ENCODE data around the gene VPS35L.

Gene VPS35L

DNA sequence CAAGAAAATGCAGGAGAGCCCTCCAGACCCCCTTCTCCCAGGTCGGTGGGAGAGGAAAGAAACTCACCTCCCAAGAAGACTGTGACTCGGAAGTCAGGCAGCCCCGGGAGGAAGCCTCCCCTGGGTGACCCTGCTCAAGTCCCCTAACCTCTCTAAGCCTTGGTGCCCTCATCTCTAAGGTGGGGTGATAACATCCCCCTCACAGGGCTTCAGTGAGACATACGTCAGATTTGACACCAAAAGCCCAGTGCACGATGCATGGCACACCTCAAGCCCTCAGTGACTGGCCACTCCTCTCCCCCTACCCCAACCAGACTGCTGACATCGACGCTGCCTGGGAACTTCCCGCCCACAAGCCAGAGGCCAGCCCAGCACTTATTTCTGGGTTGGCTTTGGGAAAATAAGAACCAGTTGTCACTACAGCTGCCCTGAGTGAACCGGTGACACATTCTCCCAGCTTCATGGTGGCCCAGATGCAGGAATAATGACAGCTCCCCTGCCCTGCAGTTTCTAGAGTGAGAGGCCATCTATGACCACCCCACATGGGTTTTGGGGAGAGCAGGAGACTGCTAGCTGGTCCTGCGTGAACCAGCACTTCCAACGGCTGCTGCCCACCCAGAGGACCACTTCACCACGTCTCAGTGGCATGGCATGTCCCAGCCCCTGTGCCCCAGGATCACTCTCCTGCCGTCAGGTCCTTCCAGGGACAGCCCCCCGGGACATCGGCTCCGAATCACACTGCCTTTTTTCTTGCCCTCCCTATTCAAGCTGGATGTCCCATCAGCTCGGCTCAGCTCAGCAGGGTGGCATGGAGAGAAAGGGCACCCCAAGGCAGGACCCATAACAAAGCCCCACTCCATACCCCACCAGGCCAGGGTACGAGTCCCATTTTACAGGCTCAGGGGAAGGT lies 153.0 kb downstream of the VPS35L start:
- TF ChIP-seq, protein P1, sequence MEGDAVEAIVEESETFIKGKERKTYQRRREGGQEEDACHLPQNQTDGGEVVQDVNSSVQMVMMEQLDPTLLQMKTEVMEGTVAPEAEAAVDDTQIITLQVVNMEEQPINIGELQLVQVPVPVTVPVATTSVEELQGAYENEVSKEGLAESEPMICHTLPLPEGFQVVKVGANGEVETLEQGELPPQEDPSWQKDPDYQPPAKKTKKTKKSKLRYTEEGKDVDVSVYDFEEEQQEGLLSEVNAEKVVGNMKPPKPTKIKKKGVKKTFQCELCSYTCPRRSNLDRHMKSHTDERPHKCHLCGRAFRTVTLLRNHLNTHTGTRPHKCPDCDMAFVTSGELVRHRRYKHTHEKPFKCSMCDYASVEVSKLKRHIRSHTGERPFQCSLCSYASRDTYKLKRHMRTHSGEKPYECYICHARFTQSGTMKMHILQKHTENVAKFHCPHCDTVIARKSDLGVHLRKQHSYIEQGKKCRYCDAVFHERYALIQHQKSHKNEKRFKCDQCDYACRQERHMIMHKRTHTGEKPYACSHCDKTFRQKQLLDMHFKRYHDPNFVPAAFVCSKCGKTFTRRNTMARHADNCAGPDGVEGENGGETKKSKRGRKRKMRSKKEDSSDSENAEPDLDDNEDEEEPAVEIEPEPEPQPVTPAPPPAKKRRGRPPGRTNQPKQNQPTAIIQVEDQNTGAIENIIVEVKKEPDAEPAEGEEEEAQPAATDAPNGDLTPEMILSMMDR (IDR thresholded peaks at IDR 0.05; ENCODE audit: low read depth, low read length), result no peak
- H3K4me3 ChIP-seq (ENCODE audit: low read depth, low read length), result no peak overlapping the region

DNA sequence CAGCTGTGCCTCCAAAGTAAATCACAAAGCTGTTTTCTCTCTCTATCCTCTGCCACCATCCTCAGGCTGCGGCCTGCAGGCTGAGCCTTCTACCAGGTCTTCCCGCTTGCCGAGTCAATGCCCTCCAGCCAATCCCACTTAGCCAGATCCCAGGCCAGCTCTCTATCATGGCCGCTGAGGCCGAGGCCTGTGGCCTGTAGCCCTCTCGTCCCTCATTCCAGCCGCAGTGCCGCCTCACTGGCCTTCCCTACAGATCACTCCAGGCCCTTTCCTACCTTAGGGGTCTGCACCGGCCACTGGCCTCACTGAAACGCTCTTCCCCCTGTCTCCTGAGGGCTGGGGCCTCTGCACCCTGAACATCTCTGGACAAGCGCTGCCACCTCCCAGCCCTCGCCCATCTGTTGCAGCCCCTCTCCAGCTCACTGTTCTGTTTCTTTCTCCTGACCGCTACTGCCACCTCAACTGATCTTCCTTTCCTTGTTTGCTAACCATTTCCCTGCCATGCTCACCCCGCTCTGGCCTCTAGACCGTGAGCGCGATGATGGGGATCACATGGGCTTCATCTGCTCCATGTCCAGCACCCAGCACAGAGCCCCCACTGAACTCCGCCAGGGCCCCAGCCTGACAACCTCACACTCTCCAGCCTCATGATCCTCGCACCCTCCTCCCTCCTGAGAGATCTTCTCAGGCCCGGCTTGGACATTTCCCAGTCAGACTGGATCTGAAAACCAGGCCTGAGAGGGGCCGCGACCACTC lies 154.1 kb downstream of the VPS35L start:
- no peak overlapping the region for H3K4me3 ChIP-seq (ENCODE audit: low read depth, low read length)
- TF ChIP-seq, protein P1 (IDR thresholded peaks at IDR 0.05; ENCODE audit: low read depth, low read length), result no peak

GRCh38 chr16:19710191-19710908 lies 154.8 kb downstream of the VPS35L start:
- TF ChIP-seq, protein P1 (IDR thresholded peaks at IDR 0.05; ENCODE audit: low read depth, low read length), result no peak
- no peak overlapping the region for H3K4me3 ChIP-seq (ENCODE audit: low read depth, low read length)

DNA sequence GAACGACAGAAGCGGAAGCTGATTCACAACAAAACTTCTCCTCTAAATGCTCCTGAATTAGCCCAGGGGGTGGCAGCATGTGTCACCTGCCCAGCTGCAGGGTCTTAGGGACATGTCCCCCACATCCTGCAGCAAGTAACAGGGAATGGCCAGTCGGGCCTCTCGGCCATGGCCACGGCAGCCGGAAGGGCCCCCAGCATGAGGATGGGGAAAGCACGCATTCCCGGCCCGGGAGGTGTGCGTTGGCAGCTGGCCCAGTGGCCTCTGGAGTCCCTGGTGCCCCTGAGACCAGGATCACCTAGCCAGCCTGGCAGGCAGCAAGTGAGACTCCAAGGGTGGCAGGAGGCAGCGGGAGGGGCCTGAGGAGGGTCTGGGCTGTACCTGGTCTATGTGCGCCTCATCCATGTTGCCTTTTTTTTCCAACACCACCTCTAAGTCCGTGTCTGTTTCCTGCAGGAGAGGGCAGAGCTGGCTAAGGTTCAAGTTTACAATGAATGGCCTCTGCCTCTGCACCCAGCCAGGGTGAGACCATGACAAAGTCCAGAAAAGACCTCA lies 155.6 kb downstream of the VPS35L start:
- TF ChIP-seq, protein P1 (IDR thresholded peaks at IDR 0.05; ENCODE audit: low read depth, low read length), result no peak
- H3K4me3 ChIP-seq (ENCODE audit: low read depth, low read length), result no peak overlapping the region

DNA sequence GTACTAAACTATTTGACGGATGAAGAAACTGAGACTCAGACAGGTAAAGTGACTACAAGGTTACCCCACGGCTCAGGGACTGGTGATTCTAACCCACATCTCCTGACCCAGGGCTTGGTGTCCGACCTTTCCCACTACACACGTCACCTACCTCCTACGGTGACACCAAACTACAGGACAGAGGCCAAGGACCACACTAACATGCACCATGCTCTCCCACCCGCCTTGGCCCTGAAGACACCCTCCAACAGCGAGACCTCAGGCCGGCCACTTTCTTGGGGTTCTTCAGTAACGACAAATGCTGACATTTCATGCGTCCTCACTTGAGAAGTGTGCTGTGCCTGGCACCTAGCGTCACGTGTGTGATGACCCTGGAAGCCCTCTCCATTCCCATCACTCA lies 156.1 kb downstream of the VPS35L start:
- H3K4me3 ChIP-seq (ENCODE audit: low read depth, low read length), result no peak overlapping the region
- TF ChIP-seq, protein P1 (IDR thresholded peaks at IDR 0.05; ENCODE audit: low read depth, low read length), result no peak

- TF ChIP-seq, protein P1 (IDR thresholded peaks at IDR 0.05; ENCODE audit: low read depth, low read length), result no peak
- H3K4me3 ChIP-seq (ENCODE audit: low read depth, low read length), result no peak overlapping the region
These were observed 157.0 kb downstream of the VPS35L start for GRCh38 chr16:19712418-19713058.
